H1 (cell line): ENCODE results near the gene NR5A2. TPM values are rescaled to one million over a fixed set of nuclear protein-coding genes. Genes with fewer than 3 reads are reported as not detected.

Source experiments
- CTCF ChIA-PET: fragments of 300-600 bp; sonication (Branson Sonifier 250); formaldehyde crosslinking; loops from one replicate; lab custom pipeline; 2021; ENCODE audit not compliant: partially characterized antibody; lab: Charles Lee
- POLR2A ChIA-PET: fragments of 300-600 bp; sonication (Branson Sonifier 250); formaldehyde crosslinking; loops from one replicate; lab custom pipeline; 2021; ENCODE audit warnings: inconsistent platforms; ENCODE audit not compliant: partially characterized antibody; lab: Charles Lee
- DNase-seq, 2 experiments: peaks; one replicate each; pipeline versions ENCODE4 v3.0.0 to v3.0.0-alpha.2; 2010 to 2022; ENCODE audit warnings: low spot score in 2 of 2, low read depth in 1 of 2, mixed read lengths in 1 of 2
- FAIRE-seq: peaks from 2 replicates; lab custom pipeline; 2011; peaks lifted over from hg19 to GRCh38; lab: Jason Lieb, UNC
- H2AFZ ChIP-seq: 2 replicates; pipeline ENCODE4 v1.8.1; 2012; ENCODE audit warnings: low read length, inconsistent platforms
- H2AK5ac ChIP-seq: 2 replicates; pipeline ENCODE4 v1.6.1; 2013; ENCODE audit warnings: low read depth, low read length
- H2BK120ac ChIP-seq: replicated peaks from 2 replicates; pipeline ENCODE3; 2013; ENCODE audit warnings: low read depth, low read length, inconsistent platforms
- H2BK12ac ChIP-seq: 2 replicates; pipeline ENCODE4 v1.6.1; 2013; ENCODE audit warnings: low read depth, low read length
- H2BK15ac ChIP-seq: 2 replicates; pipeline ENCODE4 v1.6.1; 2013; ENCODE audit warnings: low read length
- H2BK20ac ChIP-seq: 2 replicates; pipeline ENCODE4 v1.6.1; 2013; ENCODE audit warnings: low read length
- H2BK5ac ChIP-seq: 2 replicates; pipeline ENCODE4 v1.6.1; 2013; ENCODE audit warnings: low read depth, low read length
- H3K14ac ChIP-seq: 2 replicates; pipeline ENCODE4 v1.6.1; 2013; ENCODE audit warnings: inconsistent platforms; ENCODE audit not compliant: insufficient read length
- H3K18ac ChIP-seq: 2 replicates; pipeline ENCODE4 v1.6.1; 2013; ENCODE audit warnings: low read length; ENCODE audit errors: extremely low read depth
- H3K23ac ChIP-seq: 2 replicates; pipeline ENCODE4 v1.6.1; 2013; ENCODE audit warnings: inconsistent platforms; ENCODE audit not compliant: insufficient read length
- H3K23me2 ChIP-seq: 2 replicates; pipeline ENCODE4 v1.6.1; 2013; ENCODE audit warnings: low read depth, low read length
- H3K27ac ChIP-seq: 2 replicates; pipeline ENCODE4 v1.6.1; 2011; ENCODE audit warnings: low read depth, low read length, inconsistent platforms
- H3K27me3 ChIP-seq, 4 experiments: replicated peaks in 1 of 4; 1 replicate in 1 of 4; 2 replicates in 3 of 4; pipeline versions ENCODE4 v1.6.1 to v1.8.1; 2011 to 2013; ENCODE audit warnings: low read length in 3 of 4, mild to moderate bottlenecking in 3 of 4, inconsistent platforms in 2 of 4, mixed read lengths in 2 of 4, moderate library complexity in 1 of 4; ENCODE audit not compliant: control insufficient read depth in 3 of 4, insufficient read depth in 3 of 4; ENCODE audit errors: extremely low read depth in 1 of 4
- H3K36me3 ChIP-seq, 4 experiments: 2 replicates each; pipeline versions ENCODE4 v1.6.1 to v1.8.1; 2011 to 2013; ENCODE audit warnings: mild to moderate bottlenecking in 4 of 4, low read length in 3 of 4, moderate library complexity in 2 of 4, control low read depth in 1 of 4, inconsistent platforms in 1 of 4; ENCODE audit not compliant: insufficient read depth in 4 of 4, control insufficient read depth in 2 of 4
- H3K4ac ChIP-seq: replicated peaks from 2 replicates; pipeline ENCODE3; 2013; ENCODE audit warnings: low read length, low read depth, mixed read lengths, inconsistent platforms; ENCODE audit not compliant: insufficient read length
- H3K4me1 ChIP-seq, 4 experiments: replicated peaks in 1 of 4; 1 replicate in 1 of 4; 2 replicates in 3 of 4; pipeline versions ENCODE4 v1.6.1 to v1.8.1; 2011 to 2013; ENCODE audit warnings: low read length in 3 of 4, inconsistent platforms in 2 of 4, mixed read lengths in 1 of 4; ENCODE audit not compliant: insufficient read depth in 4 of 4, control insufficient read depth in 3 of 4
- H3K4me2 ChIP-seq, 2 experiments: 2 replicates each; pipeline versions ENCODE4 v1.6.1 to v1.8.1; 2011 to 2013; ENCODE audit warnings: low read depth in 2 of 2, low read length in 2 of 2, control low read depth in 1 of 2, inconsistent platforms in 1 of 2, mild to moderate bottlenecking in 1 of 2; ENCODE audit not compliant: insufficient read depth in 1 of 2
- H3K4me3 ChIP-seq, 4 experiments: fragments of 200-600, 300-600 bp in 1 of 4; sonication (generic), shearing (Covaris generic), sonication (Bioruptor Twin) in 1 of 4; 2 replicates each; pipeline versions ENCODE4 v1.5.1 to v1.8.1; 2011 to 2016; ENCODE audit warnings: low read length in 4 of 4, low read depth in 3 of 4, control low read depth in 2 of 4, inconsistent platforms in 2 of 4, mild to moderate bottlenecking in 2 of 4, mixed read lengths in 1 of 4, moderate library complexity in 1 of 4; ENCODE audit not compliant: insufficient read depth in 2 of 4; ENCODE audit errors: extremely low read depth in 1 of 4
- H3K56ac ChIP-seq: replicated peaks from 2 replicates; pipeline ENCODE3; 2013; ENCODE audit warnings: low read depth, mild to moderate bottlenecking, mixed read lengths, low read length, inconsistent platforms; ENCODE audit not compliant: insufficient read length
- H3K79me1 ChIP-seq: 2 replicates; pipeline ENCODE4 v1.6.1; 2013; ENCODE audit warnings: low read depth, low read length, control low read depth
- H3K79me2 ChIP-seq, 2 experiments: 2 replicates each; pipeline versions ENCODE4 v1.6.1 to v1.8.1; 2012 to 2013; ENCODE audit warnings: low read length in 2 of 2, mild to moderate bottlenecking in 2 of 2, inconsistent platforms in 1 of 2; ENCODE audit not compliant: insufficient read depth in 2 of 2, control insufficient read depth in 1 of 2
- H3K9ac ChIP-seq, 4 experiments: replicated peaks in 1 of 4; 1 replicate in 1 of 4; 2 replicates in 3 of 4; pipeline versions ENCODE4 v1.6.1 to v1.8.1; 2011 to 2013; ENCODE audit warnings: low read depth in 3 of 4, low read length in 3 of 4, control low read depth in 2 of 4, mild to moderate bottlenecking in 2 of 4, moderate library complexity in 2 of 4, inconsistent platforms in 1 of 4; ENCODE audit errors: extremely low read depth in 1 of 4
- H3K9me3 ChIP-seq, 2 experiments: 2 replicates each; pipeline versions ENCODE4 v1.6.1 to v1.8.1; 2012 to 2013; ENCODE audit warnings: mild to moderate bottlenecking in 2 of 2, moderate library complexity in 2 of 2, control low read depth in 1 of 2, inconsistent platforms in 1 of 2, low read depth in 1 of 2, low read length in 1 of 2, mixed read lengths in 1 of 2; ENCODE audit not compliant: insufficient read depth in 2 of 2
- H4K20me1 ChIP-seq, 2 experiments: replicated peaks in 1 of 2; 2 replicates each; pipeline versions ENCODE3 to v1.8.1; 2011 to 2013; ENCODE audit warnings: inconsistent platforms in 2 of 2, low read length in 2 of 2, mild to moderate bottlenecking in 1 of 2; ENCODE audit not compliant: insufficient read depth in 2 of 2, control insufficient read depth in 1 of 2
- H4K5ac ChIP-seq: 2 replicates; pipeline ENCODE4 v1.6.1; 2013; ENCODE audit warnings: low read length, low read depth, mixed read lengths, inconsistent platforms; ENCODE audit not compliant: insufficient read length
- H4K8ac ChIP-seq: 2 replicates; pipeline ENCODE4 v1.8.0; 2013; ENCODE audit warnings: mild to moderate bottlenecking, moderate library complexity, low read length, inconsistent platforms; ENCODE audit not compliant: insufficient read depth; ENCODE audit errors: extremely low read depth
- H4K91ac ChIP-seq: replicated peaks from 2 replicates; pipeline ENCODE3; 2013; ENCODE audit warnings: low read length, mixed read lengths, inconsistent platforms; ENCODE audit not compliant: insufficient read length
- ATF2 ChIP-seq: IDR thresholded peaks from 2 replicates; pipeline ENCODE4 v1.6.1; 2012; ENCODE audit warnings: low read length, inconsistent platforms
- CTCF ChIP-seq, 3 experiments: IDR thresholded peaks; 1 replicate in 2 of 3; 2 replicates in 1 of 3; pipeline versions ENCODE4 v1.5.1 to v1.6.1; 2011; ENCODE audit warnings: low read length in 3 of 3, mild to moderate bottlenecking in 3 of 3, inconsistent platforms in 2 of 3, low read depth in 1 of 3, moderate library complexity in 1 of 3; ENCODE audit not compliant: insufficient read depth in 1 of 3; ENCODE audit errors: control extremely low read depth in 1 of 3
- EZH2 ChIP-seq: fragments of 200-600 bp; sonication (generic); IDR thresholded peaks from 2 replicates; pipeline ENCODE4 v1.7.1; 2012; ENCODE audit warnings: low read depth, mild to moderate bottlenecking, moderate library complexity, low read length, inconsistent platforms; ENCODE audit not compliant: severe bottlenecking
- JUND ChIP-seq: IDR thresholded peaks from 2 replicates; pipeline ENCODE4 v1.6.1; 2011; ENCODE audit warnings: mild to moderate bottlenecking, improper control_type of control experiment, low read length
- NRF1 ChIP-seq: IDR thresholded peaks from 2 replicates; pipeline ENCODE4 v1.6.1; 2011; ENCODE audit warnings: mild to moderate bottlenecking, low read depth, low read length, improper control_type of control experiment
- POLR2AphosphoS5 ChIP-seq: IDR thresholded peaks from 2 replicates; pipeline ENCODE4 v1.6.1; 2011; ENCODE audit warnings: low read depth, low read length
- RBBP5 ChIP-seq: IDR thresholded peaks from 2 replicates; pipeline ENCODE4 v1.7.1; 2012; ENCODE audit warnings: low read depth, mild to moderate bottlenecking, inconsistent platforms, low read length, moderate library complexity, borderline replicate concordance
- SAP30 ChIP-seq: fragments of 300-600 bp; sonication (generic); IDR thresholded peaks from 2 replicates; pipeline ENCODE4 v1.7.1; 2012; ENCODE audit warnings: low read length, moderate library complexity, mild to moderate bottlenecking, inconsistent platforms; ENCODE audit not compliant: insufficient read depth, insufficient replicate concordance
- WGBS, 2 experiments: shearing (Covaris generic) in 1 of 2; methylation state at CpG; one replicate each; pipeline versions ENCODE4 v1.1.6 to v1.1.7; 2013 to 2015; ENCODE audit warnings: low lambda C conversion rate in 2 of 2, mixed read lengths in 2 of 2, inconsistent platforms in 1 of 2, low coverage in 1 of 2, missing lambda C conversion rate in 1 of 2; ENCODE audit not compliant: insufficient replicate concordance in 2 of 2, insufficient coverage in 1 of 2, insufficient read length in 1 of 2; ENCODE audit errors: extremely low coverage in 1 of 2, missing lambda C conversion rate in 1 of 2; 5-methylcytosine and 5-hydroxymethylcytosine counted together
- polyA plus RNA-seq, 7 experiments: library from polyadenylated mRNA; depleted of rRNA in 3 of 7; stranded (reverse) in 5 of 7; unstranded in 2 of 7; fragments of >200 nt in 5 of 7; fragments of 200-250 nt in 2 of 7; gene quantifications; 1 replicate in 5 of 7; 2 replicates in 1 of 7; 4 replicates in 1 of 7; pipeline versions ENCODE4 v1.2.1 to v1.2.3, GENCODE V29; 2011 to 2013; ENCODE audit warnings: missing spikeins in 2 of 7, mixed read lengths in 2 of 7
- total RNA-seq: library from RNA; stranded (reverse); fragmentation: NEBNext Ultra II Directional; extraction: Animal tissue kit (Norgen Biotek cat#: 25700); gene quantifications from 2 replicates; pipeline ENCODE4 v1.2.1, GENCODE V29; 2021
- TF ChIP-seq, protein P1 (sequence below): IDR thresholded peaks from 2 replicates; pipeline ENCODE4 v1.6.1; 2012; ENCODE audit warnings: inconsistent platforms

NR5A2 gene
- total and polyA plus RNA-seq, 2 of the 8 experiments (the other 6 are each of a cell fraction or from before 2014, with no cell fraction given) = 1.7 to 11.6 TPM

DNA sequence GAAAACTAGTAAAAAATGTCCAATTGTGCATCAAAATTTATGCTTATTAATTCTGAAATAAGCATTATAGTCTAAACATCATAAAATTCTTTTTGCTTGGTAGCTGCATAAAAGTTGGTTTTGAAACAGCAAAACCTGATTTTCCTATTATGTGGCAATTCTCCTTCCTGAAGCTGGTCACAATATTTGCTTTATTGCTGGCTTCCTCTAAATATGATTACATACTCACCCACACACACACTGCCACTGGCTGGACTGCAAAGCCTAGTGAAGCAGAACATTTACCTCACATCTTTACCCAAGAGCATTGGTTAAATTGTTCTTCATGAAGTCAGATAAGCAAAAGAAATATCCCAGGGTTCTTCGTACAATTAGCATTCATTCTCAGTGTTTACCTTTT, 103.0 kb downstream of the NR5A2 start:
- Histone ChIP-seq H3K79me2 (no peaks in the 10 kb centered on the region), H3K4me2 (no peak overlapping the region), H2BK120ac (no peak overlapping the region), H3K23me2 (no peaks in the 10 kb centered on the region), H4K5ac (no peak overlapping the region), H2AFZ (no peak overlapping the region), H3K27me3 (no peaks in the 10 kb centered on the region), H3K36me3 (no peaks in the 10 kb centered on the region), H3K79me1 (no peaks in the 10 kb centered on the region), H3K4me3 (no peak overlapping the region), H3K56ac (no peak overlapping the region), H3K18ac (no peak overlapping the region), H3K4ac (no peak overlapping the region), H3K9ac (no peak overlapping the region), H3K23ac (no peak overlapping the region), H2BK15ac (no peak overlapping the region), H3K4me1 (peaks cover 0 to 9% (median under 1%) of the 10 kb centered on the region in 4 experiments; a peak in 4 of 7 replicates), H2BK20ac (no peak overlapping the region), H2BK5ac (no peak overlapping the region), H2BK12ac (no peak overlapping the region), H4K20me1 (no peaks in the 10 kb centered on the region), H3K14ac (no peak overlapping the region), H4K91ac (no peak overlapping the region), H2AK5ac (no peak overlapping the region), H3K27ac (no peak overlapping the region), H4K8ac (no peak overlapping the region), H3K9me3 (no peaks in the 10 kb centered on the region)
- CTCF ChIA-PET = no interaction called here
- POLR2A ChIA-PET = no interaction called here
- WGBS, 2 experiments = 75% methylated on average over 1 of the region's 1 CpG; no CpG with 5 or more reads in 1 of the 2 experiments
- DNase-seq = no peak
- no peak for FAIRE-seq
- TF ChIP-seq JUND (no peak), RBBP5 (no peak), EZH2 (no peak), CTCF (IDR thresholded peaks at IDR 0.05; ENCODE audit: control extremely low read depth in 1 of 3, insufficient read depth in 1 of 3, low read depth in 1 of 3, low read length in 3 of 3) (no peak), SAP30 (no peak), ATF2 (no peak), NRF1 (no peak), POLR2AphosphoS5 (no peak)
- TF ChIP-seq, protein P1, sequence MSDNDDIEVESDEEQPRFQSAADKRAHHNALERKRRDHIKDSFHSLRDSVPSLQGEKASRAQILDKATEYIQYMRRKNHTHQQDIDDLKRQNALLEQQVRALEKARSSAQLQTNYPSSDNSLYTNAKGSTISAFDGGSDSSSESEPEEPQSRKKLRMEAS = no peak
